Caco-2 (cell line): ENCODE data around the gene SCIN. TPM values are rescaled to one million over a fixed set of nuclear protein-coding genes. Genes with fewer than 3 reads are reported as not detected.
"Not testable (repeated sequence)": the region's sequence is repeated elsewhere in the genome, so short reads cannot be mapped to it uniquely, and the experiment has no call there.

Source experiments
- Bru-seq: library from RNA; stranded (reverse); fragments of 400-500 nt; gene quantifications from one replicate; lab custom pipeline; 2021; lab: Mats Ljungman, UMichigan
- BruChase-seq, 2 experiments: library from RNA; stranded (reverse); fragments of 400-500 nt; gene quantifications; one replicate each; lab custom pipeline; 2021; lab: Mats Ljungman, UMichigan
- BruUV-seq: library from RNA; stranded (reverse); fragments of 400-500 nt; replicated peaks from 2 replicates; lab custom pipeline; 2021; lab: Mats Ljungman, UMichigan
- CTCF ChIA-PET: fragments of 300-600 bp; sonication (Branson Sonifier 250); formaldehyde crosslinking; loops from one replicate; lab custom pipeline; 2022; ENCODE audit warnings: antibody characterized with exemption; lab: Charles Lee
- POLR2A ChIA-PET: fragments of 300-600 bp; sonication (Branson Sonifier 250); formaldehyde crosslinking; loops from one replicate; lab custom pipeline; 2022; ENCODE audit warnings: antibody characterized with exemption; lab: Charles Lee
- DNase-seq, 2 experiments: peaks; one replicate each; pipeline versions ENCODE4 v3.0.0 to v3.0.0-alpha.2; 2020 to 2022
- H3K27me3 ChIP-seq: replicated peaks from 2 replicates; pipeline ENCODE4 v1.6.0; 2011; ENCODE audit warnings: low read length; ENCODE audit not compliant: control insufficient read depth, insufficient read depth
- H3K36me3 ChIP-seq: 2 replicates; pipeline ENCODE4 v1.5.1; 2011; ENCODE audit warnings: low read length; ENCODE audit not compliant: control insufficient read depth, insufficient read depth
- H3K4me1 ChIP-seq: fragments of 250-450 bp; sonication (Bioruptor Pico); 2 replicates; pipeline ENCODE4 v1.5.1; 2020; ENCODE audit warnings: mild to moderate bottlenecking
- H3K4me3 ChIP-seq: 2 replicates; pipeline ENCODE4 v1.5.1; 2011; ENCODE audit warnings: low read depth, mild to moderate bottlenecking, control low read depth, low read length
- H3K9me3 ChIP-seq: fragments of 250-450 bp; sonication (Bioruptor Pico); 2 replicates; pipeline ENCODE4 v1.5.1; 2020; ENCODE audit warnings: mild to moderate bottlenecking, moderate library complexity
- H3K27ac Mint-ChIP-seq: one replicate; pipeline ENCODE4 v1.8.0; 2022; ENCODE audit warnings: mixed read lengths; ENCODE audit not compliant: unreplicated experiment
- H3K27me3 Mint-ChIP-seq: one replicate; pipeline ENCODE4 v1.8.0; 2022; ENCODE audit warnings: mixed read lengths; ENCODE audit not compliant: insufficient read depth, unreplicated experiment
- H3K36me3 Mint-ChIP-seq: one replicate; pipeline ENCODE4 v1.8.0; 2022; ENCODE audit warnings: mild to moderate bottlenecking, mixed read lengths; ENCODE audit not compliant: insufficient read depth, unreplicated experiment
- H3K4me1 Mint-ChIP-seq: one replicate; pipeline ENCODE4 v1.8.0; 2022; ENCODE audit warnings: low read depth, mixed read lengths; ENCODE audit not compliant: unreplicated experiment
- H3K4me3 Mint-ChIP-seq: one replicate; pipeline ENCODE4 v1.8.0; 2022; ENCODE audit warnings: mild to moderate bottlenecking, moderate library complexity, mixed read lengths; ENCODE audit not compliant: unreplicated experiment
- H3K9me3 Mint-ChIP-seq: one replicate; pipeline ENCODE4 v1.8.0; 2022; ENCODE audit warnings: mixed read lengths; ENCODE audit not compliant: unreplicated experiment
- intact Hi-C: fragments of 100-400 bp; cut with micrococcal nuclease; formaldehyde crosslinking; loops from one replicate; pipeline ENCODE4 v1.10.0; 2022; ENCODE audit not compliant: unreplicated experiment
- long read RNA-seq: library from polyadenylated mRNA; stranded (forward); transcript quantifications from one replicate; pipeline ENCODE4 v2.0.0, GENCODE V29; 2022
- total RNA-seq: library from RNA; stranded (reverse); gene quantifications from 2 replicates; pipeline ENCODE4 v1.2.3, GENCODE V29; 2022
- TF ChIP-seq, protein P1 (sequence below), 2 experiments: fragments of 200-600 bp in 1 of 2; IDR thresholded peaks; 1 replicate in 1 of 2; 2 replicates in 1 of 2; pipeline versions ENCODE4 v1.5.1 to v1.8.0; 2011 to 2022; ENCODE audit warnings: antibody characterized with exemption in 1 of 2, control low read depth in 1 of 2, inconsistent platforms in 1 of 2, low read depth in 1 of 2, low read length in 1 of 2, mild to moderate bottlenecking in 1 of 2, moderate library complexity in 1 of 2; ENCODE audit not compliant: insufficient read depth in 1 of 2, severe bottlenecking in 1 of 2, unreplicated experiment in 1 of 2

The SCIN gene
- total RNA-seq (0.39 and 0.84 TPM in 2 replicates), Bru-seq, nascent RNA (percentile 15 among the genes with signal in this experiment), BruChase-seq, experiment 1, labeled RNA remaining after a 2-hour chase (percentile 11 among the genes with signal in this experiment), BruChase-seq, experiment 2, labeled RNA remaining after a 6-hour chase (percentile 9 among the genes with signal in this experiment)
- long read RNA-seq, full-length matches to known transcripts = 1 of 1 reads
- long read RNA-seq, partial matches to known transcripts = 0 of 1 reads
- long read RNA-seq, other reads (novel, unspliced or antisense) = 0 of 1 reads

DNA sequence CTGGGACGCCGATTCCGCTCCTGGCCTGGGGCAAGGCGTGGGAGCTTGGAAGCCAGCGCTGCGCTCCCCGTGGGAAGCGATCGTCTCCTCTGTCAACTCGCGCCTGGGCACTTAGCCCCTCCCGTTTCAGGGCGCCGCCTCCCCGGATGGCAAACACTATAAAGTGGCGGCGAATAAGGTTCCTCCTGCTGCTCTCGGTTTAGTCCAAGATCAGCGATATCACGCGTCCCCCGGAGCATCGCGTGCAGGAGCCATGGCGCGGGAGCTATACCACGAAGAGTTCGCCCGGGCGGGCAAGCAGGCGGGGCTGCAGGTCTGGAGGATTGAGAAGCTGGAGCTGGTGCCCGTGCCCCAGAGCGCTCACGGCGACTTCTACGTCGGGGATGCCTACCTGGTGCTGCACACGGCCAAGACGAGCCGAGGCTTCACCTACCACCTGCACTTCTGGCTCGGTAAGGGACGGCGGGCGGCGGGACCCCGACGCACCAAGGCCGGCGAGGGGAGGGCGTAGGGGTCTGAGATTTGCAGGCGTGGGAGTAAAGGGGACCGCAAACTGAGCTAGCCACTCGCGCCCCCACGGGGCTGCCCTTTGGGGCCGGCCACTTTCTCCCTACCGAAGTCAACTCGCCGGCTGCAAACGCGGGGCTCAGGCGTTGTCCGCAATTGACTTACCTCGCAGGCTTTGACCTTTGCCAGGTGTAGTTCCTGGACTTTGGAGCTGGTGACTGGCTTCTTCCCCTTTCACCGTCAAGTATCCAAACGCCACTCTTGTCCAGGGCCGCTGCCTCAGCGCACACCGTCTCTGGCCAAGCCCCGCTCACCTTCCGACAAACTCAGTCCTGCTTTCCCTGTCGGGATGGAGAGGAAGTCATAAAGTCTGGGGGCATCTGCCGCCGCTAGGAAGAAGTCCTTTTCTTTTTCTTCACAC is at the start of gene SCIN:
TSS of gene SCIN (plus strand) at position 187 of the 928 bp plus-strand sequence. CDS start at position 254, 67 bp downstream.
- peak within 1 kb of the TSS; percentile 32 for H3K4me3 ChIP-seq

DNA sequence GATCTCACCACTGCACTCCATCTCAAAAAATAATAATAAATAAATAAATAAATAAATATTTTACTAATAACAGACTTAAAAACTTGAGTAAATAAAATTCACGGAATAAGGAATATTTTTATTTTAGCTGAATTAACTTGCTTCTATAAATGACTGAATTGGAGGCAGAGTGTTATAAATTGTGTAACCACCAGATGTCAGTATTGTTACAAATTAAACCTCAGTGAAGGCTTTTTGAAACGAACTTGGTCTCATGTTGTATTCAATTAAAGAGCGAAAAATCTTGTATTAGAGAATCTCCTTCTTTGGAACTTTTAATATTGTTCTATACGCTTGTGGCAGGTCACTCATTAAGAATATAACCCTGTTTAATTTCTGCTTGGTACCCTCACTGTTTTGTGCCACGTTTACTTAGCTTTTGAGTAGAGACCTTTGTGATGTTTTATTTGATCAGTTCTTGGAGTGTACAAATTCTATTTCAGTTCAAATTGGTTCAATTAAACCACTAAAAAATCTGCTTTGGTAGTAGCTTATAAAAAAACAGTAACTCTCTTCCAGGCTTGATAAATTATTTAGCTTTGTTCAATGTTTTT is 45.6 kb upstream of the SCIN start:
- ChIA-PET POLR2A (no interaction called here), CTCF (interaction anchor here (0.7 to 1.9 kb wide), 3 partner anchors 67 to 99 kb away, joined by 3 to 15 read pairs (median 3); no protein-coding TSS in a partner anchor)
- H3K4me1 Mint-ChIP-seq = no peaks in the 10 kb centered on the region
- TF ChIP-seq, protein P1, sequence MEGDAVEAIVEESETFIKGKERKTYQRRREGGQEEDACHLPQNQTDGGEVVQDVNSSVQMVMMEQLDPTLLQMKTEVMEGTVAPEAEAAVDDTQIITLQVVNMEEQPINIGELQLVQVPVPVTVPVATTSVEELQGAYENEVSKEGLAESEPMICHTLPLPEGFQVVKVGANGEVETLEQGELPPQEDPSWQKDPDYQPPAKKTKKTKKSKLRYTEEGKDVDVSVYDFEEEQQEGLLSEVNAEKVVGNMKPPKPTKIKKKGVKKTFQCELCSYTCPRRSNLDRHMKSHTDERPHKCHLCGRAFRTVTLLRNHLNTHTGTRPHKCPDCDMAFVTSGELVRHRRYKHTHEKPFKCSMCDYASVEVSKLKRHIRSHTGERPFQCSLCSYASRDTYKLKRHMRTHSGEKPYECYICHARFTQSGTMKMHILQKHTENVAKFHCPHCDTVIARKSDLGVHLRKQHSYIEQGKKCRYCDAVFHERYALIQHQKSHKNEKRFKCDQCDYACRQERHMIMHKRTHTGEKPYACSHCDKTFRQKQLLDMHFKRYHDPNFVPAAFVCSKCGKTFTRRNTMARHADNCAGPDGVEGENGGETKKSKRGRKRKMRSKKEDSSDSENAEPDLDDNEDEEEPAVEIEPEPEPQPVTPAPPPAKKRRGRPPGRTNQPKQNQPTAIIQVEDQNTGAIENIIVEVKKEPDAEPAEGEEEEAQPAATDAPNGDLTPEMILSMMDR (IDR thresholded peaks at IDR 0.05; ENCODE audit: insufficient read depth in 1 of 2, low read depth in 1 of 2, low read length in 1 of 2, severe bottlenecking in 1 of 2, unreplicated experiment in 1 of 2) = peak; percentile 43 to 73
- no peaks in the 10 kb centered on the region for H3K9me3 Mint-ChIP-seq
- no peaks in the 10 kb centered on the region for H3K36me3 Mint-ChIP-seq
- no peaks in the 10 kb centered on the region; the same call in 1 of the 2 replicates for H3K9me3 ChIP-seq
- no peak overlapping the region for H3K27ac Mint-ChIP-seq
- no peak overlapping the region for H3K4me3 ChIP-seq
- H3K36me3 ChIP-seq = no peaks in the 10 kb centered on the region
- DNase-seq = peak in 1 of 2 experiments; percentile 23
- H3K4me1 ChIP-seq = no peaks in the 10 kb centered on the region
- intact Hi-C loops = loop anchor here (1.0 kb wide), 2 partner anchors 99 to 738 kb away; no protein-coding TSS in a partner anchor
- BruUV-seq = no TSS peak
- H3K4me3 Mint-ChIP-seq = no peak overlapping the region
- H3K27me3 ChIP-seq = no peaks in the 10 kb centered on the region
- peaks cover 8% of the 10 kb centered on the region for H3K27me3 Mint-ChIP-seq

More for the DNA sequence above, at the start of gene SCIN:
- H3K4me1 ChIP-seq = peaks cover 3% of the 10 kb centered on the region; the same call in 1 of the 2 replicates
- Mint-ChIP-seq H3K4me3 (peak within 1 kb of the TSS; percentile 79), H3K4me1 (peaks cover 8% of the 10 kb centered on the region), H3K36me3 (no peaks in the 10 kb centered on the region), H3K27ac (no peak within 1 kb of the TSS), H3K27me3 (peaks cover 34% of the 10 kb centered on the region), H3K9me3 (peaks cover 3% of the 10 kb centered on the region)
- TF ChIP-seq, protein P1 (IDR thresholded peaks at IDR 0.05; ENCODE audit: insufficient read depth in 1 of 2, low read depth in 1 of 2, low read length in 1 of 2, severe bottlenecking in 1 of 2, unreplicated experiment in 1 of 2) = no peak
- DNase-seq = peak; percentile 28 to 38
- no TSS peak for BruUV-seq
- no peaks in the 10 kb centered on the region; the same call in 1 of the 2 replicates for H3K27me3 ChIP-seq
- ChIA-PET POLR2A (no interaction called here), CTCF (no interaction called here)
- no peaks in the 10 kb centered on the region for H3K9me3 ChIP-seq
- intact Hi-C loops = loop anchor here (5.0 kb wide), 1 partner anchor 52 kb away; no protein-coding TSS in a partner anchor
- no peaks in the 10 kb centered on the region for H3K36me3 ChIP-seq

DNA sequence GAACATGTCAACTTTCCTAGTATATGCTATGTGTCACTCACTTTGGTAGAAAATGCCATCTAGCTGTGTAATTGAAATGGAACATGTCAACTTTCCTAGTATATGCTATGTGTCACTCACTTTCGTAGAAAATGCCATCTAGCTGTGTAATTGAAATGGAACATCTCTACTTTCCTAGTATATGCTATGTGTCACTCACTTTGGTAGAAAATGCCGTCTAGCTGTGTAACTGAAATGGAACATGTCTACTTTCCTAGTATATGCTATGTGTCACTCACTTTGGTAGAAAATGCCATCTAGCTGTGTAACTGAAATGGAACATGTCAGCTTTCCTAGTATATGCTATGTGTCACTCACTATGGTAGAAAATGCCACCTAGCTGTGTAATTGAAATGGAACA is 43.8 kb upstream of the SCIN start:
- H3K9me3 ChIP-seq, H3K27ac Mint-ChIP-seq, H3K4me3 ChIP-seq, H3K27me3 ChIP-seq, H3K27me3 Mint-ChIP-seq, BruUV-seq, POLR2A ChIA-PET, H3K4me3 Mint-ChIP-seq, H3K4me1 Mint-ChIP-seq, H3K9me3 Mint-ChIP-seq, DNase-seq, H3K4me1 ChIP-seq, H3K36me3 ChIP-seq, H3K36me3 Mint-ChIP-seq, intact Hi-C loops: not testable (repeated sequence)
- CTCF ChIA-PET = interaction anchor here (1.0 kb wide), 1 partner anchor 68 kb away, joined by 3 read pairs; no protein-coding TSS in a partner anchor

DNA sequence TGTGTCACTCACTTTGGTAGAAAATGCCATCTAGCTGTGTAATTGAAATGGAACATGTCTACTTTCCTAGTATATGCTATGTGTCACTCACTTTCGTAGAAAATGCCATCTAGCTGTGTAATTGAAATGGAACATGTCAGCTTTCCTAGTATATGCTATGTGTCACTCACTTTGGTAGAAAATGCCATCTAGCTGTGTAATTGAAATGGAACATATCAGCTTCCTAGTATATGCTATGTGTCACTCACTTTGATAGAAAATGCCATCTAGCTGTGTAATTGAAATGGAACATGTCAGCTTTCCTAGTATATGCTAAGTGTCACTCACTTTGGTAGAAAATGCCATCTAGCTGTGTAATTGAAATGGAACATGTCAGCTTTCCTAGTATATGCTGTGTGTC is 42.9 kb upstream of the SCIN start:
- H3K36me3 Mint-ChIP-seq, H3K9me3 Mint-ChIP-seq, H3K4me3 ChIP-seq, BruUV-seq, H3K27me3 Mint-ChIP-seq, H3K27me3 ChIP-seq, H3K36me3 ChIP-seq, H3K27ac Mint-ChIP-seq, CTCF ChIA-PET, DNase-seq, intact Hi-C loops, H3K4me3 Mint-ChIP-seq, H3K9me3 ChIP-seq, POLR2A ChIA-PET, H3K4me1 Mint-ChIP-seq, H3K4me1 ChIP-seq: not testable (repeated sequence)
